Stomach (tissue), 9 donors: Measurements from ENCODE around the gene FAM24B. TPM values are rescaled to one million over a fixed set of nuclear protein-coding genes. Genes with fewer than 3 reads are reported as not detected.

ENCODE experiments used
- DNase-seq, 2 donors: peaks; one replicate each; pipeline versions ENCODE4 v3.0.0 to v3.0.0-alpha.2; 2013 to 2019
- H3K27ac ChIP-seq, 5 donors: fragments of 200-600 bp in 4 of 5; sonication (generic) in 4 of 5; one replicate each; pipeline ENCODE4 v1.5.1; 2013 to 2019; ENCODE audit warnings: mild to moderate bottlenecking in 1 of 5, moderate library complexity in 1 of 5
- H3K27me3 ChIP-seq, 3 donors: fragments of 200-600 bp; sonication (generic); one replicate each; pipeline ENCODE4 v1.5.1; 2017 to 2019; ENCODE audit warnings: mixed run types in 1 of 3
- H3K36me3 ChIP-seq, 4 donors: fragments of 200-600 bp; sonication (generic); 1 replicate in 3 of 4; 2 replicates in 1 of 4; pipeline ENCODE4 v1.5.1; 2016 to 2019
- H3K4me1 ChIP-seq, 4 donors: fragments of 200-600 bp; sonication (generic); one replicate each; pipeline ENCODE4 v1.5.1; 2016 to 2019
- H3K4me3 ChIP-seq, 4 donors: fragments of 200-600 bp; sonication (generic) in 3 of 4; one replicate each; pipeline ENCODE4 v1.5.1; 2016 to 2019; ENCODE audit warnings: mild to moderate bottlenecking in 1 of 4
- H3K9me3 ChIP-seq, 4 donors: fragments of 200-600 bp; sonication (generic); one replicate each; pipeline ENCODE4 v1.5.1; 2016 to 2019
- EP300 ChIP-seq: sonication (generic); formaldehyde crosslinking; IDR thresholded peaks from one replicate; pipeline ENCODE4 v1.6.1; 2017; ENCODE audit warnings: antibody characterized with exemption
- POLR2A ChIP-seq, 4 donors: fragments of 450-650 bp; IDR thresholded peaks; one replicate each; pipeline ENCODE4 v1.6.1; 2016; ENCODE audit warnings: antibody characterized with exemption in 4 of 4, control low read depth in 2 of 4, mild to moderate bottlenecking in 1 of 4, moderate library complexity in 1 of 4
- POLR2AphosphoS5 ChIP-seq, 3 donors: sonication (generic); formaldehyde crosslinking; IDR thresholded peaks; one replicate each; pipeline ENCODE4 v1.6.1; 2016; ENCODE audit warnings: antibody characterized with exemption in 3 of 3
- WGBS, 5 donors: extraction: QIAGEN DNeasy Blood & Tissue Kit in 3 of 5; methylation state at CpG; one replicate each; pipeline versions ENCODE4 v1.1.5 to v1.1.7; 2013 to 2018; 5-methylcytosine and 5-hydroxymethylcytosine counted together
- intact Hi-C: fragments of 100-400 bp; cut with DNase I; formaldehyde crosslinking; loops from one replicate; pipeline ENCODE4 v1.15.1; 2023; ENCODE audit warnings: low total_unique reads
- polyA plus RNA-seq, 3 donors: library from polyadenylated mRNA; stranded (reverse); fragments of 200-250 nt; gene quantifications; one replicate each; pipeline ENCODE4 v1.2.3, GENCODE V29; 2013
- total RNA-seq, 5 donors: library from RNA; depleted of rRNA; stranded (reverse); fragments of >200 nt; gene quantifications; one replicate each; pipeline versions ENCODE4 v1.1.0 to v1.2.3, GENCODE V29; 2014 to 2016
- TF ChIP-seq, protein P1 (sequence below), 7 experiments: fragments of 450-650 bp in 4 of 7; fragments of 200-600 bp in 3 of 7; sonication (generic) in 3 of 7; IDR thresholded peaks; one replicate each; pipeline ENCODE4 v1.5.1; 2016 to 2019; ENCODE audit warnings: antibody characterized with exemption in 7 of 7, control low read depth in 2 of 7, mild to moderate bottlenecking in 1 of 7
- donor health status: healthy with polysubstance abuse.
- donor health status: Bipolar disorder and iron deficiency.
- donor health status: healthy.

Gene FAM24B
- total and polyA plus RNA-seq, 8 donors: 2.0 to 4.5 (median 3.4) TPM; not detected in 2

DNA sequence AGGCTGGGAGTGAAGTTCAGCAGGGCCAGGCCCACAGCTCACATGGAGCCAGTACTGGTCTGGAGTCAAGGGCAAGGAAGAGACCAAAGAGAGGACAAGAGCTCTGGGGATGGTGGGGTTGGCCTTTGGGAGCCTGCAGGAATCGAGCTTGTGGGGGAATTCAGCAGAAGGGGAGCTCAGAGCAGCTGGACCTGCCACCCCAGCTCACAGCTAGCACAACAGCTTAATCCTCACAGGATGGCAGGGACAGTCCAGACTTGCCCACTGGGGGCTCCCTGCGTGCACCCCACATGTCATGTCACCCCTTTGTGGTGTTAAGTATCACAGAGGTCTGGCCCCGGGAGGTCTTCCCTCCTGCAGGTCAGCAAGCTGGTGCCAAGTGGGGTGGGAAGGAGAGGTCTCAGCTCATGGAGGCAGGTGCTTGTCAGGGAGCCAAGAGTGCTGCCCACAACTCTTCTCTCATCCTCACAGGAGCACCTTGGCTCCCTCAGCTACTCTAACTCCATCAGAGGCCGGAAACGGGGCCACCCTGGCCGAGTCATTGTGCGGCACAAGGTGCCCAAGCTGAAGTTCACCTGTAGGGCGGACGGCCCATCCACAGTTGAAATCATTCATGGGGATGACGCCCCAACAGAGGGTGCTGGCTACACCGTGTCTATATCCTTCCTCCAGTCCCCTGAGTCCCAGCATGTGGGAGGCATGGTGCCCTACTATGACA, 56.2 kb downstream of the FAM24B start:
- intact Hi-C loops: no loop called here
- TF ChIP-seq POLR2AphosphoS5 (IDR thresholded peaks at IDR 0.05) (no peak), EP300 (no peak), POLR2A (IDR thresholded peaks at IDR 0.05) (no peak)
- TF ChIP-seq, protein P1, sequence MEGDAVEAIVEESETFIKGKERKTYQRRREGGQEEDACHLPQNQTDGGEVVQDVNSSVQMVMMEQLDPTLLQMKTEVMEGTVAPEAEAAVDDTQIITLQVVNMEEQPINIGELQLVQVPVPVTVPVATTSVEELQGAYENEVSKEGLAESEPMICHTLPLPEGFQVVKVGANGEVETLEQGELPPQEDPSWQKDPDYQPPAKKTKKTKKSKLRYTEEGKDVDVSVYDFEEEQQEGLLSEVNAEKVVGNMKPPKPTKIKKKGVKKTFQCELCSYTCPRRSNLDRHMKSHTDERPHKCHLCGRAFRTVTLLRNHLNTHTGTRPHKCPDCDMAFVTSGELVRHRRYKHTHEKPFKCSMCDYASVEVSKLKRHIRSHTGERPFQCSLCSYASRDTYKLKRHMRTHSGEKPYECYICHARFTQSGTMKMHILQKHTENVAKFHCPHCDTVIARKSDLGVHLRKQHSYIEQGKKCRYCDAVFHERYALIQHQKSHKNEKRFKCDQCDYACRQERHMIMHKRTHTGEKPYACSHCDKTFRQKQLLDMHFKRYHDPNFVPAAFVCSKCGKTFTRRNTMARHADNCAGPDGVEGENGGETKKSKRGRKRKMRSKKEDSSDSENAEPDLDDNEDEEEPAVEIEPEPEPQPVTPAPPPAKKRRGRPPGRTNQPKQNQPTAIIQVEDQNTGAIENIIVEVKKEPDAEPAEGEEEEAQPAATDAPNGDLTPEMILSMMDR (IDR thresholded peaks at IDR 0.05): no peak

DNA sequence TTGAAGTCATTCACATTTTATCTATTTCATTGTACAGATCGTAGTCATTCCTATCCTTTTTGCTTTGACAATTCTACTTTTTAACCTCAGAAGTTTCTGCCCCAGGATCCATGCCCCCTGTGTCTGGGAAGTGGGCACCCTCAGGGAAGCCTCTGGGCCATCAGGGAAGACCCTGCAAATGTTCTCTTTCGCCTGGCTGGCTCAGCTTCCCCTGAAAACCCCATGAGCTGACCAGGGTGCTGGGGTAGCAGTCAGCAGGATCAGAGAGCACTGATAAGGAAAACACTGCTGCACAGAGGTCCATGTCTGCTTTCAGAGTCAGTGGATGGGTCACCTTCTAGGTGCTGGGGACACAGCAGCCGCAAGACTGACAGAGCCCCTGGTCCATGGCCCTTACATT, 57.6 kb downstream of the FAM24B start:
- Histone ChIP-seq H3K27me3 (peaks cover 0 to 47% (median 6%) of the 10 kb centered on the region in 3 donors), H3K4me3 (no peak overlapping the region), H3K4me1 (no peaks in the 10 kb centered on the region), H3K27ac (no peak overlapping the region), H3K9me3 (no peaks in the 10 kb centered on the region), H3K36me3 (no peaks in the 10 kb centered on the region)
- TF ChIP-seq EP300 (no peak), POLR2A (IDR thresholded peaks at IDR 0.05) (no peak), POLR2AphosphoS5 (IDR thresholded peaks at IDR 0.05) (no peak)
- TF ChIP-seq, protein P1 (IDR thresholded peaks at IDR 0.05): no peak
- WGBS, 5 donors: 56 to 78% (median 73%) methylated on average over 3 of the region's 3 CpGs
- intact Hi-C loops: no loop called here
- no peak for DNase-seq

More for the DNA sequence above, 56.2 kb downstream of the FAM24B start:
- no peak for DNase-seq
- Histone ChIP-seq H3K36me3 (no peaks in the 10 kb centered on the region), H3K9me3 (no peaks in the 10 kb centered on the region), H3K4me1 (no peaks in the 10 kb centered on the region), H3K27ac (no peak overlapping the region), H3K4me3 (no peak overlapping the region), H3K27me3 (peaks cover 0 to 36% (median 6%) of the 10 kb centered on the region in 3 donors)
- 78 to 86% (median 83%) methylated on average over 11 of the region's 11 CpGs for WGBS, 5 donors

DNA sequence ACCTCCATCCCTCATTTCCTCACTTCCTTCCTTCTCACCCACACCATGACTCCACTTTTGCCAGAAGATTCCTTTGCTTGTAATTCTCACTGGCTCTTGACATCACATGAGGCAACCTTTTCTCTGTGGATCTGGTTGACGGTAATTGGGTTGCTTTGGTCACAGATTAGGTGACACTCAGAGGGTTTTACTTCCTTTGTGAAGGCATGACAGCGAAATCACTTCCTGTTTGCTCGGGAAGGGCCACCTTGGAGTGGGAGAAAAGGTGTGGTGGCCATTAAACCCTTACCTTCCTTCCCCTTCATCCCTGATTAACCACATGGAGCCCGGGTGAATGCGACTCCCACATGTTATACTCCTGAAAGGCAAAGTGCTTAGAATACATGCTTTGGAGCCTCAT, 63.9 kb downstream of the FAM24B start:
- no peak overlapping the region for H3K27ac ChIP-seq
- no peaks in the 10 kb centered on the region for H3K9me3 ChIP-seq
- H3K27me3 ChIP-seq: peaks cover 0 to 38% (median 6%) of the 10 kb centered on the region in 3 donors
- no peak for DNase-seq
- intact Hi-C loops: no loop called here
- WGBS, 5 donors: 61 to 75% (median 65%) methylated on average over 5 of the region's 5 CpGs
- H3K36me3 ChIP-seq: no peaks in the 10 kb centered on the region
- H3K4me3 ChIP-seq: no peak overlapping the region
- H3K4me1 ChIP-seq: no peaks in the 10 kb centered on the region
- no peak for TF ChIP-seq POLR2A (IDR thresholded peaks at IDR 0.05)
- TF ChIP-seq, protein P1 (IDR thresholded peaks at IDR 0.05): no peak
- TF ChIP-seq EP300: no peak
- TF ChIP-seq POLR2AphosphoS5 (IDR thresholded peaks at IDR 0.05): no peak

DNA sequence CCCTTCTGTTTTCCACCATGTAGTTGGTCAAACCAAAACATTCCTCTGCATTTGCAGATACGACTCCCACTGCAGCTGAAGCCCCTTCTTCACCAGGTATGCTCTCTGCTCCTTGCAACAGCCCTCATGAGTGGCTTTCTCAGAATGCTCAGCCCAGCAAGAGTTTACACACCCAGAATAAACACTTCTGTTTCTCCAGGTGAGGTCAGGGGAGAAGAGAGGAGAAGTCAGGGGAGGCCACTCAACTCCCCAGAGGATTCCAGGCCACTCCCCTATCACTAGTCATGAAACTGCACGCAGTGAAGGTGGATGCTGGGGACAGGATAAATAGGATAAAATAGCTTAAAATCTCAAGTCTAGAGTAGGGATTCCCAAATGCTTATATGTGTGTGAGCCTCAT, 64.9 kb downstream of the FAM24B start:
- WGBS, 5 donors: 45 to 63% (median 56%) methylated on average over 2 of the region's 2 CpGs
- DNase-seq: no peak
- H3K27ac ChIP-seq: no peak overlapping the region
- no peaks in the 10 kb centered on the region for H3K9me3 ChIP-seq
- H3K27me3 ChIP-seq: peaks cover 0 to 28% (median 6%) of the 10 kb centered on the region in 3 donors
- no peaks in the 10 kb centered on the region for H3K4me1 ChIP-seq
- no peaks in the 10 kb centered on the region for H3K36me3 ChIP-seq
- intact Hi-C loops: no loop called here
- no peak overlapping the region for H3K4me3 ChIP-seq
- TF ChIP-seq, protein P1 (IDR thresholded peaks at IDR 0.05): no peak
- TF ChIP-seq POLR2AphosphoS5 (IDR thresholded peaks at IDR 0.05): no peak
- TF ChIP-seq POLR2A (IDR thresholded peaks at IDR 0.05): no peak
- no peak for TF ChIP-seq EP300
